Endothelial cell (in vitro differentiated cells): ENCODE results near the gene CBLB. TPM values are rescaled to one million over a fixed set of nuclear protein-coding genes. Genes with fewer than 3 reads are reported as not detected.
"Not testable (repeated sequence)": the region's sequence is repeated elsewhere in the genome, so short reads cannot be mapped to it uniquely, and the experiment has no call there.

ENCODE experiments used
- DNase-seq: peaks from one replicate; pipeline ENCODE4 v3.0.0; 2021; ENCODE audit warnings: low spot score
- H3K27ac Mint-ChIP-seq: one replicate; pipeline ENCODE4 v1.8.0; 2021; ENCODE audit warnings: mixed read lengths, inconsistent platforms; ENCODE audit not compliant: unreplicated experiment
- H3K27me3 Mint-ChIP-seq: one replicate; pipeline ENCODE4 v1.8.0; 2021; ENCODE audit warnings: mild to moderate bottlenecking, moderate library complexity, mixed read lengths, inconsistent platforms; ENCODE audit not compliant: unreplicated experiment
- H3K36me3 Mint-ChIP-seq: one replicate; pipeline ENCODE4 v1.8.0; 2021; ENCODE audit warnings: mild to moderate bottlenecking, low read depth, mixed read lengths, inconsistent platforms; ENCODE audit not compliant: unreplicated experiment
- H3K4me1 Mint-ChIP-seq: one replicate; pipeline ENCODE4 v1.8.0; 2021; ENCODE audit warnings: mild to moderate bottlenecking, mixed read lengths, inconsistent platforms; ENCODE audit not compliant: unreplicated experiment
- H3K4me3 Mint-ChIP-seq: one replicate; pipeline ENCODE4 v1.8.0; 2021; ENCODE audit warnings: mild to moderate bottlenecking, mixed read lengths, inconsistent platforms; ENCODE audit not compliant: unreplicated experiment
- H3K9me3 Mint-ChIP-seq: one replicate; pipeline ENCODE4 v1.8.0; 2021; ENCODE audit warnings: mixed read lengths, inconsistent platforms; ENCODE audit not compliant: unreplicated experiment
- CTCF ChIP-seq: fragments of 200-600 bp; sonication (generic); IDR thresholded peaks from one replicate; pipeline ENCODE4 v1.5.0; 2021; ENCODE audit warnings: antibody characterized with exemption; ENCODE audit not compliant: unreplicated experiment
- total RNA-seq: library from RNA; stranded (reverse); fragmentation: NEBNext Ultra II Directional; extraction: Animal tissue kit (Norgen Biotek cat#: 25700); gene quantifications from one replicate; pipeline ENCODE4 v1.2.1, GENCODE V29; 2021; ENCODE audit not compliant: unreplicated experiment

The CBLB gene
- total RNA-seq, 1 donor from 2014 or later, result 62.0 TPM

- TF ChIP-seq CTCF, result no peak
- peaks cover 20% of the 10 kb centered on the region for H3K4me1 Mint-ChIP-seq
Observed at GRCh38 chr3:105822171-105823123, 46.4 kb downstream of the CBLB start.

GRCh38 chr3:105821433-105821832 lies 47.4 kb downstream of the CBLB start:
- no peak for TF ChIP-seq CTCF
- Mint-ChIP-seq H3K27ac (no peak overlapping the region), H3K9me3 (no peaks in the 10 kb centered on the region), H3K36me3 (peaks cover 6% of the 10 kb centered on the region), H3K4me1 (peaks cover 15% of the 10 kb centered on the region), H3K27me3 (no peaks in the 10 kb centered on the region), H3K4me3 (no peak overlapping the region)
- no peak for DNase-seq

More at GRCh38 chr3:105822171-105823123, 46.4 kb downstream of the CBLB start:
- H3K9me3 Mint-ChIP-seq, result no peaks in the 10 kb centered on the region
- H3K4me3 Mint-ChIP-seq, result no peak overlapping the region
- no peaks in the 10 kb centered on the region for H3K27me3 Mint-ChIP-seq
- H3K27ac Mint-ChIP-seq, result no peak overlapping the region
- DNase-seq, result no peak
- H3K36me3 Mint-ChIP-seq, result peaks cover 10% of the 10 kb centered on the region

- no peak for TF ChIP-seq CTCF
- H3K4me3 Mint-ChIP-seq, result no peak overlapping the region
- no peak for DNase-seq
- H3K27ac Mint-ChIP-seq, result no peak overlapping the region
- no peaks in the 10 kb centered on the region for H3K9me3 Mint-ChIP-seq
- H3K27me3 Mint-ChIP-seq, result no peaks in the 10 kb centered on the region
- peaks cover 6% of the 10 kb centered on the region for H3K36me3 Mint-ChIP-seq
- peaks cover 6% of the 10 kb centered on the region for H3K4me1 Mint-ChIP-seq
Observed at GRCh38 chr3:105816833-105817232, 52.0 kb downstream of the CBLB start.

GRCh38 chr3:105815331-105815730 lies 53.5 kb downstream of the CBLB start:
- H3K36me3 Mint-ChIP-seq, H3K9me3 Mint-ChIP-seq, H3K27me3 Mint-ChIP-seq: not testable (repeated sequence)

GRCh38 chr3:105813710-105814109 lies 55.1 kb downstream of the CBLB start:
- no peaks in the 10 kb centered on the region for H3K9me3 Mint-ChIP-seq
- TF ChIP-seq CTCF, result no peak
- H3K4me3 Mint-ChIP-seq, result no peak overlapping the region

More at GRCh38 chr3:105815331-105815730, 53.5 kb downstream of the CBLB start:
- H3K27ac Mint-ChIP-seq, H3K4me3 Mint-ChIP-seq, DNase-seq, H3K4me1 Mint-ChIP-seq: not testable (repeated sequence)

More at GRCh38 chr3:105813710-105814109, 55.1 kb downstream of the CBLB start:
- Mint-ChIP-seq H3K36me3 (peaks cover 6% of the 10 kb centered on the region), H3K27ac (no peak overlapping the region), H3K4me1 (peaks cover 9% of the 10 kb centered on the region), H3K27me3 (no peaks in the 10 kb centered on the region)
- no peak for DNase-seq
